ENCODE measurements around the gene PTPRT.

GRCh38 chr20:42192321-42192720 lies 997.4 kb downstream of the PTPRT start:
- no peak for TF ChIP-seq POLR2A (IDR thresholded peaks at IDR 0.05; ENCODE audit: low read depth, low read length)
- no peak for TF ChIP-seq POLR2AphosphoS5 (IDR thresholded peaks at IDR 0.05; ENCODE audit: low read depth, low read length)

All from GM12892 (cell line).